NCI-H2081 (cell line): Measurements from ENCODE around the gene PIGS.

ENCODE experiments used
- DNase-seq, 2 experiments: peaks; one replicate each; lab custom pipeline; 2025; lab: John Stamatoyannopoulos, UW

PIGS gene

GRCh38 chr17:28550858-28551257 is 20.5 kb downstream of the PIGS start:
- DNase-seq = no peak

GRCh38 chr17:28549236-28550132 is 21.8 kb downstream of the PIGS start:
- DNase-seq = no peak

GRCh38 chr17:28548417-28549130 is 22.8 kb downstream of the PIGS start:
- no peak for DNase-seq

GRCh38 chr17:28547623-28548416 is 23.5 kb downstream of the PIGS start:
- peak; percentile 27 to 35 for DNase-seq

- DNase-seq = no peak
Observed at GRCh38 chr17:28547096-28547622, 24.2 kb downstream of the PIGS start.

- DNase-seq = no peak
Observed at GRCh38 chr17:28545787-28546415, 25.4 kb downstream of the PIGS start.

GRCh38 chr17:28545141-28545503 is 26.2 kb downstream of the PIGS start:
- DNase-seq = no peak

- no peak for DNase-seq
Observed at GRCh38 chr17:28544402-28545140, 26.8 kb downstream of the PIGS start.

GRCh38 chr17:28541439-28541838 is 29.9 kb downstream of the PIGS start:
- DNase-seq = no peak

GRCh38 chr17:28540231-28540630 is 31.1 kb downstream of the PIGS start:
- no peak for DNase-seq

GRCh38 chr17:28538296-28538895 is 32.9 kb downstream of the PIGS start:
- DNase-seq = no peak

- DNase-seq = no peak
Observed at GRCh38 chr17:28537219-28537610, 34.1 kb downstream of the PIGS start.

- DNase-seq = no peak
Observed at GRCh38 chr17:28536532-28537218, 34.6 kb downstream of the PIGS start.

GRCh38 chr17:28534740-28535375 is 36.5 kb downstream of the PIGS start:
- no peak for DNase-seq

GRCh38 chr17:28533091-28533807 is 38.1 kb downstream of the PIGS start:
- DNase-seq = no peak

GRCh38 chr17:28532050-28532960 is 39.0 kb downstream of the PIGS start:
- no peak for DNase-seq

- no peak for DNase-seq
Observed at GRCh38 chr17:28530926-28531325, 40.4 kb downstream of the PIGS start.

GRCh38 chr17:28530250-28530649 is 41.1 kb downstream of the PIGS start:
- DNase-seq = no peak
